ENCODE data around the gene GBF1.

Gene GBF1

GRCh38 chr10:102233997-102234396 lies 11.3 kb upstream of the GBF1 start:
- no peak overlapping the region for H3K4me3 ChIP-seq (ENCODE audit: low read depth, low read length)
- no peak for TF ChIP-seq CTCF (IDR thresholded peaks at IDR 0.05; ENCODE audit: borderline replicate concordance, insufficient read depth, low read depth, low read length)

GRCh38 chr10:102234888-102235597 lies 10.3 kb upstream of the GBF1 start:
- TF ChIP-seq CTCF (IDR thresholded peaks at IDR 0.05; ENCODE audit: borderline replicate concordance, insufficient read depth, low read depth, low read length) = no peak
- H3K4me3 ChIP-seq (ENCODE audit: low read depth, low read length) = no peak overlapping the region

- no peak overlapping the region for H3K4me3 ChIP-seq (ENCODE audit: low read depth, low read length)
- no peak for TF ChIP-seq CTCF (IDR thresholded peaks at IDR 0.05; ENCODE audit: borderline replicate concordance, insufficient read depth, low read depth, low read length)
Measured at GRCh38 chr10:102235598-102235920, 9.8 kb upstream of the GBF1 start.

GRCh38 chr10:102236006-102236405 lies 9.3 kb upstream of the GBF1 start:
- no peak overlapping the region for H3K4me3 ChIP-seq (ENCODE audit: low read depth, low read length)
- no peak for TF ChIP-seq CTCF (IDR thresholded peaks at IDR 0.05; ENCODE audit: borderline replicate concordance, insufficient read depth, low read depth, low read length)

GRCh38 chr10:102237711-102238252 lies 7.5 kb upstream of the GBF1 start:
- TF ChIP-seq CTCF (IDR thresholded peaks at IDR 0.05; ENCODE audit: borderline replicate concordance, insufficient read depth, low read depth, low read length) = no peak
- H3K4me3 ChIP-seq (ENCODE audit: low read depth, low read length) = no peak overlapping the region

GRCh38 chr10:102240467-102241031 lies 4.8 kb upstream of the GBF1 start:
- no peak overlapping the region for H3K4me3 ChIP-seq (ENCODE audit: low read depth, low read length)
- TF ChIP-seq CTCF (IDR thresholded peaks at IDR 0.05; ENCODE audit: borderline replicate concordance, insufficient read depth, low read depth, low read length) = no peak

GRCh38 chr10:102241032-102241443 lies 4.3 kb upstream of the GBF1 start:
- no peak for TF ChIP-seq CTCF (IDR thresholded peaks at IDR 0.05; ENCODE audit: borderline replicate concordance, insufficient read depth, low read depth, low read length)
- peak overlapping the region; percentile 70 for H3K4me3 ChIP-seq (ENCODE audit: low read depth, low read length)

All from GM12875 (cell line).